Measurements from ENCODE around the gene PROSER3. TPM values are rescaled to one million over a fixed set of nuclear protein-coding genes. Genes with fewer than 3 reads are reported as not detected.

Gene PROSER3
- total and polyA plus RNA-seq, 2 of the 13 experiments (the other 11 are each of a cell fraction or from before 2014, with no cell fraction given), result 5.1 to 5.7 TPM

GRCh38 chr19:35740423-35741202 is 17.4 kb upstream of the PROSER3 start (continued):
- TF ChIP-seq MTERF4 (CRISPR knock-in tag; IDR thresholded peaks at IDR 0.05) (no peak), DRAP1 (CRISPR knock-in tag; IDR thresholded peaks at IDR 0.05) (peak; percentile 100), ZNF773 (CRISPR knock-in tag; IDR thresholded peaks at IDR 0.05; ENCODE audit: borderline replicate concordance) (no peak), ZBED4 (CRISPR knock-in tag; IDR thresholded peaks at IDR 0.05; ENCODE audit: borderline replicate concordance) (peak; percentile 35; the same call in 1 of the 2 replicates), ZNF276 (CRISPR knock-in tag; IDR thresholded peaks at IDR 0.05; ENCODE audit: low read depth) (no peak), ZNF143 (CRISPR knock-in tag; IDR thresholded peaks at IDR 0.05) (no peak; the same call in 1 of the 2 replicates), ZNF136 (CRISPR knock-in tag; IDR thresholded peaks at IDR 0.05; ENCODE audit: low read depth) (peak; percentile 54; the same call in 1 of the 2 replicates), ZNF724P (CRISPR knock-in tag; IDR thresholded peaks at IDR 0.05; ENCODE audit: borderline replicate concordance) (no peak; the same call in 1 of the 2 replicates), BRCA1 (CRISPR knock-in tag; IDR thresholded peaks at IDR 0.05) (no peak), ZFP37 (CRISPR knock-in tag; IDR thresholded peaks at IDR 0.05; ENCODE audit: borderline replicate concordance) (no peak), ZNF530 (CRISPR knock-in tag; IDR thresholded peaks at IDR 0.05; ENCODE audit: low read depth) (no peak), JUN (CRISPR knock-in tag; IDR thresholded peaks at IDR 0.05) (no peak), CC2D1A (CRISPR knock-in tag; IDR thresholded peaks at IDR 0.05) (no peak), ZNF879 (CRISPR knock-in tag; IDR thresholded peaks at IDR 0.05) (no peak), NR2F6 (IDR thresholded peaks at IDR 0.05) (no peak; the same call in 1 of the 2 replicates), NR2F6 (CRISPR knock-in tag; IDR thresholded peaks at IDR 0.05) (no peak; the same call in 1 of the 2 replicates), MEF2D (CRISPR knock-in tag; IDR thresholded peaks at IDR 0.05) (peak; percentile 66), ZNF570 (CRISPR knock-in tag; IDR thresholded peaks at IDR 0.05; ENCODE audit: borderline replicate concordance) (no peak), ZNF468 (CRISPR knock-in tag; IDR thresholded peaks at IDR 0.05) (no peak), CEBPB (IDR thresholded peaks at IDR 0.05; ENCODE audit: borderline replicate concordance, low read depth, low read length) (peak; percentile 96), MEIS1 (CRISPR knock-in tag; IDR thresholded peaks at IDR 0.05; ENCODE audit: borderline replicate concordance) (peak; percentile 29; the same call in 1 of the 2 replicates), ZNF776 (CRISPR knock-in tag; IDR thresholded peaks at IDR 0.05) (peak; percentile 48; the same call in 1 of the 2 replicates), YEATS2 (CRISPR knock-in tag; IDR thresholded peaks at IDR 0.05; ENCODE audit: borderline replicate concordance) (no peak)

Data from HepG2 (cell line).